OCI-LY7 (cell line): ENCODE results near the gene DGUOK. TPM values are rescaled to one million over a fixed set of nuclear protein-coding genes. Genes with fewer than 3 reads are reported as not detected.

Experiments
- BruUV-seq: library from RNA; stranded (reverse); fragments of 400-500 nt; replicated peaks from 2 replicates; lab custom pipeline; 2021; lab: Mats Ljungman, UMichigan
- CTCF ChIA-PET: fragments of 300-600 bp; sonication (Branson Sonifier 250); formaldehyde crosslinking; loops from one replicate; lab custom pipeline; 2022; ENCODE audit warnings: antibody characterized with exemption; ENCODE audit not compliant: unreplicated experiment; lab: Charles Lee
- POLR2A ChIA-PET: fragments of 300-600 bp; sonication (Branson Sonifier 250); formaldehyde crosslinking; loops from one replicate; lab custom pipeline; 2022; ENCODE audit warnings: antibody characterized with exemption; lab: Charles Lee
- DNase-seq: peaks from one replicate; pipeline ENCODE4 v3.0.0-alpha.2; 2015; ENCODE audit warnings: low spot score
- H2AFZ ChIP-seq: fragments of 200-600 bp; sonication (generic), shearing (Covaris generic); 2 replicates; pipeline ENCODE4 v1.6.1; 2014; ENCODE audit warnings: mild to moderate bottlenecking, antibody characterized with exemption, low read length, moderate library complexity
- H3K27ac ChIP-seq: fragments of 200-600 bp; sonication (generic); 2 replicates; pipeline ENCODE4 v1.5.1; 2014; ENCODE audit warnings: mixed run types, low read depth, mild to moderate bottlenecking, moderate library complexity, low read length, inconsistent platforms; ENCODE audit not compliant: poor library complexity, severe bottlenecking
- H3K36me3 ChIP-seq: fragments of 200-600 bp; sonication (generic); 2 replicates; pipeline ENCODE4 v1.6.1; 2014; ENCODE audit warnings: mild to moderate bottlenecking, antibody characterized with exemption, low read length, moderate library complexity, mixed read lengths; ENCODE audit not compliant: insufficient read depth
- H3K4me1 ChIP-seq: fragments of 200-600 bp; sonication (generic); 2 replicates; pipeline ENCODE4 v1.5.1; 2014; ENCODE audit warnings: mild to moderate bottlenecking, low read length; ENCODE audit not compliant: insufficient read depth, poor library complexity, severe bottlenecking
- H3K4me2 ChIP-seq: fragments of 200-600 bp; sonication (generic); 2 replicates; pipeline ENCODE4 v1.6.1; 2014; ENCODE audit warnings: mild to moderate bottlenecking, low read length
- H3K4me3 ChIP-seq: fragments of 200-600 bp; sonication (generic); 2 replicates; pipeline ENCODE4 v1.5.1; 2014; ENCODE audit warnings: mild to moderate bottlenecking, low read depth, low read length; ENCODE audit not compliant: poor library complexity, severe bottlenecking
- H3K79me2 ChIP-seq: fragments of 200-600 bp; sonication (generic); 2 replicates; pipeline ENCODE4 v1.6.1; 2016; ENCODE audit warnings: low read depth, mild to moderate bottlenecking, low read length, moderate library complexity, mixed read lengths; ENCODE audit not compliant: insufficient read depth
- H3K9me2 ChIP-seq: fragments of 200-600 bp; sonication (generic); 2 replicates; pipeline ENCODE4 v1.6.1; 2016; ENCODE audit warnings: mild to moderate bottlenecking, low read length, mixed read lengths; ENCODE audit not compliant: insufficient read depth
- H3K9me3 ChIP-seq: fragments of 200-600 bp; sonication (generic); 2 replicates; pipeline ENCODE4 v1.6.1; 2014; ENCODE audit warnings: mild to moderate bottlenecking, mixed run types, low read length, mixed read lengths
- H4K20me1 ChIP-seq: fragments of 200-600 bp; sonication (generic); 2 replicates; pipeline ENCODE4 v1.6.1; 2014; ENCODE audit warnings: mild to moderate bottlenecking, antibody characterized with exemption, low read length, moderate library complexity, mixed read lengths; ENCODE audit not compliant: insufficient read depth
- EZH2phosphoT487 ChIP-seq: fragments of 200-600 bp; sonication (generic); IDR thresholded peaks from 2 replicates; pipeline ENCODE4 v1.6.1; 2018; ENCODE audit warnings: low read depth, borderline replicate concordance, mild to moderate bottlenecking, mixed run types, antibody characterized with exemption, low read length, moderate library complexity, mixed read lengths
- intact Hi-C: fragments of 100-400 bp; cut with micrococcal nuclease; formaldehyde crosslinking; loops from one replicate; pipeline ENCODE4 v1.10.0; 2022; ENCODE audit not compliant: unreplicated experiment
- total RNA-seq, 2 experiments: library from RNA; depleted of rRNA in 1 of 2; stranded (reverse); fragments of >200 nt in 1 of 2; shearing (Covaris generic) in 1 of 2; gene quantifications; 2 replicates each; pipeline ENCODE4 v1.2.3, GENCODE V29; 2014 to 2022
- TF ChIP-seq, protein P1 (sequence below): fragments of 200-600 bp; sonication (generic); conservative IDR thresholded peaks from 2 replicates; pipeline ENCODE4 v1.5.1; 2014; ENCODE audit warnings: mild to moderate bottlenecking, antibody characterized with exemption, low read length, moderate library complexity, mixed read lengths

Gene DGUOK
- total RNA-seq, 2 experiments from 2014 or later, result 73.4 to 91.8 TPM

DNA sequence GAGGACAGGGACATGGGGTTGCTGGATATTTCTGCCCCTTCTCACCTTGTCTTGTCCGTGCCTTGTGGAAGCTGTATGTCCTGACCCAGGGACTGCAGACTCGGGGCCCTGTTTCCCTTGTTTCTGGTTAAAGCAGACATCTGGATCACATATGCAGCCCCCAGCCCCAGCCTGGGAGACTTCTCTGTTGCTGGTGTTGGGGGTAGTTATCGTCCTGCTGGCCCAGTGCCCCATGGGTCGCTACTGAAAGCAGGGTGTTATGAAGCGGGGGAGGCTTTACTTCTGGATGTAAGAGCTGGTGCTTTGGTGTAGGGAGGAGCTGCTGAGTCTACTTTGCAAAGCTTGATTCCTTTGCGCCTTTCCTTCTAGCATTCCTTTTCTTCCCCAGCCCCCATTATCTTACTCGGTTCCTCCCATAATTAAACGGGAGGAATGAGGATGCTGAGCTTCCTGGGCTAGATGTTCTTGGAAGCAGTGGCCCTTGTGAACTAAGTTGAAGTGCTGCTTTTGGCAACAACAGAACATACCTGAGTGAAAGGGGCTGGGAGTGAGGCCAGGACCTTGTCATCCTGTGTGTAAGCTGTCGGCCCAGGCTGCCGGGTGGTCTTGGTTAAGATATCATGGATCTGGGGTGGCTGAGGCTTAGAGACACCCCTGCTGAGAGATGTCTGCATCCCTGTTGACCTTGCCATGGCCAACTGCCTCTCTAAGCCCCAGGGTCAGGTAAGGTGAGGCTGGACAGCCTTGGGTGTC lies 61.4 kb downstream of the DGUOK start:
- H3K79me2 ChIP-seq, result peaks cover 70% of the 10 kb centered on the region
- DNase-seq, result no peak
- peaks cover 6% of the 10 kb centered on the region; the same call in 1 of the 2 replicates for H3K9me3 ChIP-seq
- ChIA-PET POLR2A (no interaction called here), CTCF (no interaction called here)
- H3K36me3 ChIP-seq, result peaks cover 70% of the 10 kb centered on the region
- no TSS peak for BruUV-seq
- H3K9me2 ChIP-seq, result no peaks in the 10 kb centered on the region
- no peaks in the 10 kb centered on the region for H4K20me1 ChIP-seq
- intact Hi-C loops, result loop anchor here (2.0 kb wide), 1 partner anchor 45 kb away; no protein-coding TSS in a partner anchor
- TF ChIP-seq, protein P1, sequence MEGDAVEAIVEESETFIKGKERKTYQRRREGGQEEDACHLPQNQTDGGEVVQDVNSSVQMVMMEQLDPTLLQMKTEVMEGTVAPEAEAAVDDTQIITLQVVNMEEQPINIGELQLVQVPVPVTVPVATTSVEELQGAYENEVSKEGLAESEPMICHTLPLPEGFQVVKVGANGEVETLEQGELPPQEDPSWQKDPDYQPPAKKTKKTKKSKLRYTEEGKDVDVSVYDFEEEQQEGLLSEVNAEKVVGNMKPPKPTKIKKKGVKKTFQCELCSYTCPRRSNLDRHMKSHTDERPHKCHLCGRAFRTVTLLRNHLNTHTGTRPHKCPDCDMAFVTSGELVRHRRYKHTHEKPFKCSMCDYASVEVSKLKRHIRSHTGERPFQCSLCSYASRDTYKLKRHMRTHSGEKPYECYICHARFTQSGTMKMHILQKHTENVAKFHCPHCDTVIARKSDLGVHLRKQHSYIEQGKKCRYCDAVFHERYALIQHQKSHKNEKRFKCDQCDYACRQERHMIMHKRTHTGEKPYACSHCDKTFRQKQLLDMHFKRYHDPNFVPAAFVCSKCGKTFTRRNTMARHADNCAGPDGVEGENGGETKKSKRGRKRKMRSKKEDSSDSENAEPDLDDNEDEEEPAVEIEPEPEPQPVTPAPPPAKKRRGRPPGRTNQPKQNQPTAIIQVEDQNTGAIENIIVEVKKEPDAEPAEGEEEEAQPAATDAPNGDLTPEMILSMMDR, result no peak
- no peak for TF ChIP-seq EZH2phosphoT487
- peak overlapping the region; percentile 67 for H3K4me3 ChIP-seq
- peak overlapping the region; percentile 85 for H3K4me2 ChIP-seq
- H3K4me1 ChIP-seq, result peaks cover 52% of the 10 kb centered on the region
- H2AFZ ChIP-seq, result no peak overlapping the region
- H3K27ac ChIP-seq, result no peak overlapping the region

- Histone ChIP-seq H3K27ac (no peak overlapping the region), H3K9me2 (no peaks in the 10 kb centered on the region), H3K9me3 (peaks cover 6% of the 10 kb centered on the region; the same call in 1 of the 2 replicates), H2AFZ (no peak overlapping the region), H4K20me1 (no peaks in the 10 kb centered on the region; the same call in 1 of the 2 replicates), H3K4me1 (peaks cover 39% of the 10 kb centered on the region), H3K4me2 (no peak overlapping the region), H3K36me3 (peaks cover 77% of the 10 kb centered on the region), H3K4me3 (no peak overlapping the region), H3K79me2 (peaks cover 75% of the 10 kb centered on the region)
- DNase-seq, result no peak
- BruUV-seq, result no TSS peak
- ChIA-PET CTCF (no interaction called here), POLR2A (interaction anchor here (0.6 kb wide), 1 partner anchor 22 kb away, joined by 3 read pairs; no protein-coding TSS in a partner anchor)
- intact Hi-C loops, result no loop called here
- no peak for TF ChIP-seq EZH2phosphoT487
- TF ChIP-seq, protein P1, result no peak
These were observed 63.3 kb downstream of the DGUOK start for GRCh38 chr2:73989972-73990371.

- H3K4me3 ChIP-seq, result no peak overlapping the region
- intact Hi-C loops, result no loop called here
- TF ChIP-seq EZH2phosphoT487, result no peak
- TF ChIP-seq, protein P1, result no peak
- no peak overlapping the region for H2AFZ ChIP-seq
- H3K9me3 ChIP-seq, result peaks cover 6% of the 10 kb centered on the region; the same call in 1 of the 2 replicates
- H4K20me1 ChIP-seq, result no peaks in the 10 kb centered on the region; the same call in 1 of the 2 replicates
- H3K4me2 ChIP-seq, result no peak overlapping the region
- no peak for DNase-seq
- ChIA-PET CTCF (no interaction called here), POLR2A (no interaction called here)
- H3K9me2 ChIP-seq, result no peaks in the 10 kb centered on the region
- peaks cover 81% of the 10 kb centered on the region for H3K79me2 ChIP-seq
- H3K36me3 ChIP-seq, result peaks cover 77% of the 10 kb centered on the region
- H3K4me1 ChIP-seq, result peaks cover 39% of the 10 kb centered on the region
- H3K27ac ChIP-seq, result no peak overlapping the region
- BruUV-seq, result no TSS peak
These were observed 63.9 kb downstream of the DGUOK start for GRCh38 chr2:73990531-73990930.
